Stimulated activated CD4-positive, alpha-beta T cell treated with anti-CD3 and anti-CD28 coated beads, Interleukin-4, amount 100 ng/mL, for 24 hours (primary cell): ENCODE data around the gene SIK3.
"Not testable (repeated sequence)": the region's sequence is repeated elsewhere in the genome, so short reads cannot be mapped to it uniquely, and the experiment has no call there.

ENCODE experiments used
- DNase-seq: peaks from one replicate; pipeline ENCODE4 v3.0.0-alpha.2; 2020

The SIK3 gene

DNA sequence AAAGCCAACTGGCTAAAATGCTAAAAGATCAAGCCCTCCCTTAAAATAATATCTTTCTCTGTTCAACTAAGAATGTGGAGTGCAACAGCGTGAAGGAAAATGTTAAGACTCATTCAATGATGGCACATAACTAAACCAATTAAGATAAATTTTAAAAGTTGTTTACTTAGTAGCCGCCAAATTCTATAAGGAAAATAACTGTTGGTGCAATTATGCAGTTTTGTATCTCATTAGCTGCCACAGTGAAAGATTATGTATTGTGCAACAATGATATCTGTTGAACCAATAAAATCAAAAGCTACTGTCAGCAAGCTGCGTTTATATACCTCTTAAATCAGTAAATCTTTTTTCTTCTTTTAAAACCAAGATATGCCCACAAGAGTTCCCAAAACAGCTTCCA lies 55.5 kb downstream of the SIK3 start:
- no peak for DNase-seq

DNA sequence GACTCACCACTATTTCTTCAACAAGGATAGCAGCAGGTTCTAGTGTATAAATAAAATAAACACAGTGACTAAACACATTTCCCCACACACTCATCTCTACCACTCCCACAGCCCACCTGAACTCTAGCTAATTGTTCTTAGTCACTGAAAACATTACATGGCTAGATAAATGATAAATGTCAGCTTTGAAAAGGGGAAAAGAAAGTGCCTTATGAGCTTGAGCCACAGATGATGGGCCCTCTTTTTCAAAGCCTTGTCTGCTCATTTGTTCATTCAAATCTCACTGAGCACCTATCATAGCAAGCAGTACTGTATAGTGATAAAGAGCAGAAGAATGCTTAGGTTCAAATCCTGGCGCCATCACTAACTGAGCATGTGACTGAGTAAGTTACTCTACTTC lies 58.3 kb downstream of the SIK3 start:
- peak; percentile 44 for DNase-seq

DNA sequence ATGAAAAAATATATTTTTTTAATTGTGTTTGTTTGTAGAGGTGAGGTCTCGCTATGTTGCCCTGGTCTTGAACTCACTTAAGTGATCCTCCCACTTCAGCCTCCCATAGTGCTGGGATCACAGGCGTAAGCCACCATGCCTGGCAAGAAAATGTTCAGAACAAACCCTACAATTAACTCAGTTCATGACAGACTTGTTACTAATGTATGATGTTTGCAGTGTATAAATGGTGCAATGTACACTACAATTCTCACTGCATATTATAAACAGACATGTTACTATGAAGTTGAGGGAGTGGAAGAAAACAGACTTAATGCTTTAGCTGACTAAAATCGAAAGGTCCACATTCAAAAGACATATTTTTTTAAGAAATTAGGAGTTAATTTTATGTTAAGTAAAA lies 59.0 kb downstream of the SIK3 start:
- no peak for DNase-seq

DNA sequence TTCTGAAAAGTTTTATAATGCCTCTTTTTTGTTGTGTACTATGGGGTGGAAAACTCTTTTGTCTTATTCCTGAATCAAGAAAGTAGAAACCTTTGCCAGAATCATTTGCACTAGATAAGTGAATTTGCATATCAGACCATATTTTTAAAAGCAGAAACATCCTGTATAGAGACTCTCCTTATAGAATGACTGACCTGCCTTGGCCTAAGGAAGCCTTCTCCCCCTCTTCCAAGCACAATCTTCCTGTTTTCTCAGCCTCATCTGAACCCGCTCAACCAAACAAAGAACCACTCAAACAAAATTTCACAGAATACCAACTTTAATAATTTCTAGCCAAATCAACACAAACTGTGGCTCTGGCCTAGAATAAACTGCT lies 60.3 kb downstream of the SIK3 start:
- DNase-seq, result no peak

DNA sequence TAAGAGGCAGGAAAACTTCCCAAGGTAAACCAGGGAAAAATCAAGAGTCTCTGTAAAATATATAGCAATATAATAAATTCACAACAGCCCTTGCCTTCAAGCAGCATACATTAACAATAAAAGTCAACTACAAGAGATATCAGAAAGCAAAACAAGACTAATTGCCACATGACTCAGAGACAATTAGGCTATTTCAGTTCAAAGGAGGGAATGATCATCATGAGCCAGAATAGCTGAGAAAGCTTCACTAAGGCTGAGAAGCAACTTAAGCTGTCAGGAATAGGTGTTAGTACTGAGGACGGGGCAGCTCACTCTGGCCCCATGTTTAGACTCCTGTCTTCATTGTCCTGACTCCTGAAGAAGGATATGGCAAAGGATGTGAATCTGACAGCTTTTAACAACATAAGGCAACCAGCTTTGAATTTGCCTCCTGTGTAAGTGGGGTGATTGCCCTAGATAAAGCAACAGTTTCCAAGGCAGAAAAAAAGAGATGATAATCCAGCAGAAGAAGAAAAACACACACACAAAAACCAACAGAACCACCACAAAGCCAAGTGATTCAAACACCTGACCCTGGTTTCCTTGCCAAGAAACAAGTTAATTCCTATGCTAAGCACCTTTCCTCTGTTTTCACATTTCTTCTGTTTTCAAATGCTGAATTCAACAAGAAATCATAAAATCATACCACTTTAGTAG lies 60.8 kb downstream of the SIK3 start:
- DNase-seq, result no peak

DNA sequence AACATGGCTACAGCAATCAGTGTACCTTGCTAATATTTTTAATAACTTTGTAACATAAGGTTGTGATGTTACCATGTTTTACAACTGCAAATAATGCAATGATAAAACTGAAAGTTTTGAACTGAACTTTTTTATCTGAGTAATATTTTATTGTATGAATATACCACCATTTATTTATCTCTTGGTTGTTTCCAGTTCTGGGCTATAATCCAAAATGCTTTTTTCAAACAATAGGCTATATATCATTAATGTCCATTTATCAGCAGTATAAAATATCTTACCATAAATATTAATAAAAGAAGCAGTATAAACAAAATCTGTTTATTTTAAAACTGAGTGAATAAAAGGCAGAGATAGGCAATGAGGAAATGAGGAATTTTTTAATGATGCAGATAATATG lies 63.3 kb downstream of the SIK3 start:
- DNase-seq, result no peak

DNA sequence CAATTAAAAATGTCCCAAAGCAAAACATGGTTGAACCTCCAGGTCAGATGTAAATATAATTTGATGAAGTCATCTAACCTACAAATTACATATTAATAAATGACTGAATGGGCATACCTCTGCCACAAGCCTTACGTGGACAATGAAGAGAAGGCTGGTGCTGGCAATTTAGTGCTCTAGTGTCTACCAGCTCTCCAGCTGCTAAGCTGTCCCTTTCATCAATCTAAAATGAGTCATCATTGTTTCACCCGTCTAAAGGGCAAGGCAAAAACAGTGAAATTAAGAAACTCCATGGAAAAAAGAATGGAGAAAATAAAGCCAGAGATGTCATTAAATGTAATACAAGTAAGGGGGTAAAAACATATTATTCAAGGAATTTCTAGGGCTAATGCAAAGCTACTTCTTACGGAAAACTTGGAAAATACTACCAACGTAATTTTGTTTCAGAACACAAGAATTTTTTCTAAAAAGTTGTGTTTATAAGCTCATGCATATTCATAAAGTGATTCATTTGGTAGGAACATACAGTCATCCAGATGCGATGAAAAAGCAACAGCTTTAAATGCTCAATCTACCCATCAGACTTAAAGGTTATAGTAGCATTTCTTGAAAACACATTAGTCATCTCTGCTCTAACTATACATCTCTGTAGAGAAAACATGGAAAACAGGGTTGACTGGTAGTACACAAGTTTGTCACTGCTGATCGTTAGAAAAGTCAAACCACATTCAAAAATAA lies 71.5 kb downstream of the SIK3 start:
- no peak for DNase-seq

DNA sequence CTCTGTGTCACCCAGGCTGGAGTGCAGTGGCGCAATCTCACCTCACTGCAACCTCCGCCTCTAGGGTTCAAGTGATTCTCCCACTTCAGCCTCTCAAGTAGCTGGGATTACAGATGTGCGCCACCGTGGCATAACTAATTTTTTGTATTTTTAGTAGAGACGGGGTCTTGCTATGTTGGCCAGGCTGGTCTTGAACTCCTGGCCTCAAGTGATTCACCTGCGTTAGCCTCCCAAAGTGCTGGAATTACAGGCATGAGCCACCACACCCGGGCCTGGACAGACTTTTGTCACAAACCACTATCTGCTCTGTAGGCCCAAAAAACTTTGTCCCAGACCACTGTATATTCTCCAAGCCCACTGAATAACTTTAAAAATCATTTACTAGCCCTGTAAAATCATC lies 74.5 kb downstream of the SIK3 start:
- not testable (repeated sequence) for DNase-seq

DNA sequence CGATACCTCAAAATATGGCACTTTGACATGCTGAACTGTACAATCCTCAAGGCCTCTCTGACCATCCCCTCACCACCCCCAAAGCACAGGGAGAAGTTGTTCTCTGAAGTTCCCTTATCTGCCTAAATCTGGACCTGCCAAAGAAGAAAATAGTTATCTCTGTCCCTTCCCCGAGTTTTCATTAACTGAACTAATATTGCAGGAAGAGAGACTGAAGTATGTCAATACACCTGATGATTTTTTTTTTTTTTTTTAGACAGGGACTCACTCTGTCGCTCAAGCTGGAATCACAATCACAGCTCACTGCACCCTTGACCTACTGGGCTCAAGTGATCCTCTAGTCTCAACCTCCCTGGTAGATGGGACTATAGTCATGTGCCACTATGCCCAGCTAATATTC lies 75.0 kb downstream of the SIK3 start:
- no peak for DNase-seq

DNA sequence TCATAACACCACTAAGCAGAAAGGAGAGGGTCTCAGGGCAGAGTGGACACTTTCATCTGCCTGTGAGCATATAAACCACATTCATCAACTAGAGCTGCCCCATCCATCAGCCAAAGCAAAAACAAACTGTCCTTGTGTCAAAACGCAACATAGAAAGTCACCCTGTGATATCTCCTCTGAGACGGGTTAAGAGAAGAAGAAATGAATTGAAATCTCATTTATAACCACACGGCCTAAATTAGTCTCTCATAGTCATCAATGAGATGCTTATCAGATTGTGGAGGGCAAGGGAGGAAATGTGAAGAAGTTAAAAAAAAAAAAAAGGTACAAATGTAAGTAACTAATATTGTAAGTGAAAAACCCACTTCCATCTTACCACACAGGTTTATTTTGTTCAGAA lies 75.7 kb downstream of the SIK3 start:
- peak; percentile 33 for DNase-seq

DNA sequence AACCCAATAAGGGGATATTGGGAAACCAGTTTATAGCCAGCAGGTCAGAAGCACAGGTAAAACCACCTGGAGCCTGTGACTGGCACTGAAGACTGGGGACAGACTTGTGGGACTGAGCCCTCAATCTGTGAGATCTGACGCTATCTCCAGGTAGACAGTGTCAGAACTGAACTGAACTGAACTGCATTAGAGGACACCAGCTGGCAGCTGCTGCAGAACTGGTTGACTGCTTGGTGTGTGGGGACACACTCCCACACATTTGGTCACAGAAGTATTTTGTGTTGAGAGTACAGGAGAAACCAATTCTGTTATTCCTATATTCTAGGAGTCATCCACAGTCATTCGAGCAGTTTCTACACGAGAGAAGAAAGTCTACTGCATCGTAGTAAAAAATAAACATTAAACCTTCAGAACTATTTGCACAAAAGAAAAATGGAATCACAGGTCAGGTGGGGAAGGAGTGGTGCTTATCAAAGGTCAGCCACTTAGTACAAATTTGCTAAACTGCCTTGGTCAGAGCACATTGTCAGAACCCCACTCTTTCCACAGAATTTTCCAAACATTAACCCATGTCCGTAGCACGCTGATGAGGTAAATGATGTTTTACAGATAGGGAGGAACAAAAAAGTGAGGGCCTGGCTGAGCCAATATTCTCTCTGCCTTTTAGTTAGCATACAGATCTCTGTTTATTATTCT lies 77.2 kb downstream of the SIK3 start:
- no peak for DNase-seq

DNA sequence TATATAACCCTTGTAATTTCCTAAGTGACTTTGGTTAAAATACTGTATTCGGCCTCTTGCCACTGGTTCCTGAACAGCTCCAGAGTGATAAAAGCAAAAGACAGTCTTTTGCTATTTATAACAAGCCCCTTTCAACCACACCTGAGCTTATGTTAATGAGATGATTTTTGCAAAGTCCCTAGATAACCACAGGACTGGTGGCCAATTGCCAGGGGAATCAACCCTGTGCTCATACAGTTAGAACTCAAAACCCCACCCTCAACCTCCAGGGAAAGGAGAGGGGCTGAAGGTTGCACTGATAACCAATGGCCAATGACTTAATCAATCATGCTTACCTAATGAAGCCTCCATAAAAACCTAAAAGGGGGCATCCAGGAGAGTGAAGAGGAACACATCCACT lies 77.9 kb downstream of the SIK3 start:
- peak; percentile 49 for DNase-seq

DNA sequence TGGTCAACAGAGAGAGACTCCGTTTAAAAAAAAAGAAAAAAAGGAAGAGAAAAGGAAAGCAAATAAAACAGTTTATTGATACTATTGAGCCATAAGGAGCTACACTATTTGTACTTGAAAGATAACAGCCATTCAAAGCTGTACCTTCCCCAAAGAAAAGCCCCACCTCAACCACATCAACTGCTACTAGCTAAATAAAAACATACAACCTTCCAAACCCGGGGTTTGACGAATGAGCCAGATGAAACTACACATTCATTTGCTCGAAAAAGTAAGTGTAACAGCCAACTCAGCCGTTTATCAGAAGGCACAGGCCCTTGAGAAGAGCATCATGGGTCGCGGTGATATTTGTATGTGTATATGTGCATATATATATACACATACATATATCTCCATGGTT lies 78.4 kb downstream of the SIK3 start:
- no peak for DNase-seq

DNA sequence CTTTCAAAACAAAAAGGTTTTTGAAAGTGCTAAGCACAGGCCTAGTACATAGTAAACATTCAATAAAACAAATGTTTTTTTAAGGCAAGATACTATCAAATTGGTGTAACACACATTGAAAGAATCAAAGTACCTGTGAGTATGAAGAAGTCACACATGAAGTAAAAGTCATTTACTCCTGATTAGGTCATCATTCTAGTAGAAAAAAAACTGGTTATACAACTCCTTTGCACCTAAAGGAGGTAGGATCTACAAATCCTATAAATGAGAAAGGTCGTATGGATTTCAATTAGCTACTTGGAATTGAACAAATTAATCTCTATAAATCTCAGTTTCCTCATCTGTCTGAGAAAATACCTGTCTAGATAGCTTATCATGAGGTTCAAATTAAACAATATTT lies 80.8 kb downstream of the SIK3 start:
- no peak for DNase-seq

DNA sequence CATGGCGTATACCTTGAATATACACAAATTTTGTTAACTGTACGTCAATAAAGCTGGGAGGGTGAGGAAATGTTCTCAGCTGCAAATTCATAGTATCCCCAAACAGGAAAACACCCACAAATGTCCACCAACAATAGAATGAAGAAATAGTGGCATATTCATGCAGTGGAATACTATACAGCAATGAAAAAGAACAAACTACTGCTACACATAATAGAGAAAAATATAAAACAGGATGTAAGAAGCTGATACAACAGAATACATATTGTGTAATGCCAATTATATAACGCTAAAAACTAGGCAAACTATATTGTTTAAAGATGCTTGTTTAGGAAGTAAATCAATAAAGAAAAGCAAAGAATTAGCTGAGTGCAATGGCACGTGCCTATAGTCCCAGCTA lies 81.5 kb downstream of the SIK3 start:
- DNase-seq, result no peak

DNA sequence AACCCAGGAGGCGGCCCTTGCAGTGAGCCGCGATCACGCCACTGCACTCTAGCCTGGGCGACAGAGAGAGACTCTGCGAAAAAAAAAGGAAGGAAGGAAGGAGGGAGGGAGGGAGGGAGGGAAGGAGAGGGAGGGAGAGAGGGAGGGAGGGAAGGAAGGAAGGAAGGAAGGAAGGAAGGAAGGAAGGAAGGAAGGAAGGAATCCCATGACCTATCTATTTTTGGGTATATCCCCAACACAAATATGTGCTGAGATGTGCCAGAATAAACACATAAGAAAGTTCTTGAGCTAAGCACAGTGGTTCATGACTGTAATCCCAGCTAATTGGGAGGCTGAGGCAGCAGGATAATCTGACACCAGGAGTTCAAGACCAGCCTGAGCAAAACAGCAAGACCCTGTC lies 82.0 kb downstream of the SIK3 start:
- DNase-seq, result no peak

DNA sequence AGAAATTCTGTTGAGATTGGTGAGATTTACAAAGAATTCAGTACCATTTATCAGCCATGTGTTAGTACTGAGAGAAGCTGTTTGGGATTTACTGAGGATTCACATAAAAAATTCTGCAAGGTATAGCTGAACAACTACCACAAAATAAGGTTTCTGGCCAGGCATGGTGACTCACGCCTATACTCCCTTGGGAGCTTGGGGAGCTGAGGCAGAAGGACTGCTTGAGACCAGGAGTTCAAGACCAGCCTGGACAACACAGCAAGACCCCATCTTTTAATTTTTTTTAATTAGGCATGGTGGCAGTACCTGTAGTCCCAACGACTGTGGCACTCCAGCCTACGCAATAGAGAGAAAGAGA lies 86.7 kb downstream of the SIK3 start:
- DNase-seq, result no peak

DNA sequence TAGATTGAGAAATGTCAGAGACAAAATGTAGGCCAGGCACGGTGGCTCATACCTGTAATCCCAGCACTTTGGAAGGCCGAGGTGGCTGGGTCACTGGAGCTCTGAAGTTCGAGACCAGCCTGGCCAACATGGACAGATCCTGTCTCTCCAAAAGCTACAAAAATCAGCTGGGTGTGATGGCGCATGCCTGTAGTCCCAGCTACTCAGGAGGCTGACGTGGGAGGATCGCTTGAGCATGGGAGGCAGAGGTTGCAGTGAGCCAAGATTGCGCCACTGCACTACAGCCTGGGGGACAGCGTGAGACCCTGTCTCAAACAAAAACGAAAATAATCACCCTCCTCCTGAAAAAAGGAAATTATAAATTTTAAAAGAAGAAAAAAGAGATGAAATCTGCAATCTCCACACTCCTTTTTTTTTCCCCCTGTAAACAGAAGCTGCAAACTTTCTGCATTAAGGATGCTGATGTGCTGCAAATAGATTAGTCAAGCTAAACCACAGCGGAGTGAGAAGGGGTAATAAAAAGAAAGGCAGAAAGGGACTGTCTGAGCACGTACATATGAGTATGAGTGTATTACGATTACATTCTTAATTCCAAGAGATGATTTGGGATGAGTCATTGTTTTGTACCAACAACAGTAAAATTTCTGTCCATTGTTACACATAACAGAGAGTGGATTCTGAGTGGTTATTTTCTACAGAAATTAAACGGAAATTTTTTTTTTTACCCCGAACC lies 87.3 kb downstream of the SIK3 start:
- DNase-seq, result no peak

DNA sequence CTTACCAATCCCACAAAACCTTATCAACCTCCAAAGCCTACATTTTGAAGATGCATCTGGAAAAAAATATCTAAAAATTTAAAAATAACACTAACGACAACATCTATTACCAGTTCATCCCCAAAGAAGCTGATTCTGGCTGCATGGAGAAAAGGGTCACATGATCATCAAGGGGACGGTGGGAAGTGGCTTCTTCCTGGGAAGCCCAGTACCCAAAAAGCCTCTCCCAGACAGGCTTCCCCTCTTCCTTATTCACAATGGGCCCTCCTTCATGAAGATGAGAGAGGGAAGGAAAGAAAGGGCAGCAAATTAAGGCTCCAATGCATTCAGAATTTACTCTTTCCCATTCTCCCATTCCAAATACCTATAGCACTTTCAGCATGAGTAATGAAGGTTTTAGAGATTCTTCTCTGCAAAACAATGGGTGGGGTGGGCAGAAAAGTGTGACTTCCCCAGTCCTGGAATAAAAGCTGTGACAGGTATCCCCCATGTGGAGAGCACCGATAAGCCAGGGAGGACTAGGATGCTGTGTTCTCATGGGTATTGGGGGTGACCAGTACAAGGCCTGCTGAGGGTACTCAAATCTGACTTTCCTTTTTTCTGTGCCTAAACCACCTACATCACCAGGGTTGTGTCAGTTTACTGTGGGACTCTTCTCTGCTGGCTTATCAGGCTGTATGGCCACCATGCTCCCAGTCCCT lies 88.2 kb downstream of the SIK3 start:
- no peak for DNase-seq

DNA sequence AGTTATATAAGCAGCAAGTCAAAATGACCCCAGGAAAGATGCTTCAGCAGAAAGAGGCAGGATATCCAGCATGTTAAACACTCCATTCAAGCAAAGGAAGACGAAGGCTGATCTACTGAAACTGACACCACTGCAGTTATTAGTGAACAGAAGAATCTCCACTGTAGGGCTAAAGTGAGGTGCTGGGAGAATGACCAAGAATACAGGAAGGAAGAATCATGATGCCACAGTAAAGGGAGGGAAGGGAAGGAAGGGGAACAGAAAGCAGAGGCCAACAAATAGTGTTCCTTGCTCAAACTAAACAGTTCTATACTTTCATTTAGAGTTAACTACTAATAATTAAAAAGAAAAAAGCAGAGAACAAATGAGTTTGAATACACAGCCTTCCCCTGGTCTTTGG lies 92.5 kb downstream of the SIK3 start:
- no peak for DNase-seq

DNA sequence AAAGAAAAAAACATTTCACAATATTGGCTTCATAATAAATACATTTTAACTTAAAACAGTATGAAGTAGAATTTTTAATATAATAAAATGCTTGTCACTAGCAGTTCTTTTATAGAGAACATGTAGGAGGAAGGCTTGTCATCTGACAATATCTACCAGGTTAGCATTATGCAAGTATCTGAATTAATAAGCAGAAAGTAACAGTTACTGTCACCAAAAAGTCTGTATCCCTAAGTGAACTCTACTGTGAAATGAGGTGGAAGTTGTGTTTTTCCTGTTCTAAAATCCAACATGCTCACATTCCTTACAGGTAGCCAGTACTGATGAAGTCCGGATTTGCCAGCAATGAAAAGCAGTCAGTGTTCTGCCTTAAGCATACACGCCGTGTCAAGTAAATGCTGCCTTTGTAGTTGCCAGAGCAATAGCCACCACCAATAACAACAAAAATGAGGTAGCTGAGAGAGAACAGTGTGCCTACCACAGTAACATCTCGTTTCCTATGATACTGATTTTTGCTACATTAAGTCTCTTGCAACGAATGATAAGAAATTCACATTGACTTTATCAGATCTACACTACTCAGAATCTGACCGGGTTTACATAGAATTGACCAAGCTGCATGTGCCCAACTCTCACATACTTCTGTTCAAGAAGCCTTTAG lies 95.5 kb downstream of the SIK3 start:
- DNase-seq, result no peak

DNA sequence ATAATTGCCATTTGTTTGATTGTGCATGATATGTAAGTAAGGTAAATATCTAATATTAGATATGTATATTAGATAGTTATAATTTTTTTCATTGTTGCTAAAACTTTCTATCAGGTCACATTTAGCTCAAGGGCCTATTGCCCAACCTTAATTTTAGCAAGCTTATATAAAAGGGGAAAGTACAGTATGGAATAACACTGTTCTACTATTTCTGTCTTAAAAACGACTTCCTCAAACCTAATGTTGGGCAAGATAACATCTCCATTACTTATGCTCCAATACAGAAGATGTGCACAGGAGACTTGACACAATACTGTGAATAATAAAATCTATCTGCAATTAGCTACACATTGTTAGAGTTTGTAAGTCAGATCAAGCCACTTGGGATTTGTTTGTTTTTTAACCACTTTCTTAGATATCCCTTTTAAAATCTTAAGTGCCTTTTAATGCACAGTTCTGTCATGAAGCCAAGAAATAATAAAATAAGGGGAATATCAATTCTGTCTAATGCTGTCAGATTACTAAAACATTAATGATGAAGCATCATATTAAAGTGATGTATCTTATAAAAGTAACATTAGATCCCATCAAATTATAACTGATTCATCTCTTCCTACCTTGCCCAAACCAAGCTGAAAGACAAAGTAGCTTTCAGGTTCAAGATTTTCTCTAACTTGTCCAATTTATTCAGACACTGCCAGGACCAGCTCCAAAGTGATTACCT lies 98.1 kb downstream of the SIK3 start:
- DNase-seq, result no peak
